GM12801 (cell line): ENCODE measurements around the gene ROS1.

Experiments
- CTCF ChIP-seq: IDR thresholded peaks from one replicate; pipeline ENCODE4 v1.5.1; 2011; ENCODE audit warnings: control low read depth; ENCODE audit not compliant: insufficient read length; ENCODE audit errors: extremely low read depth

The ROS1 gene

DNA sequence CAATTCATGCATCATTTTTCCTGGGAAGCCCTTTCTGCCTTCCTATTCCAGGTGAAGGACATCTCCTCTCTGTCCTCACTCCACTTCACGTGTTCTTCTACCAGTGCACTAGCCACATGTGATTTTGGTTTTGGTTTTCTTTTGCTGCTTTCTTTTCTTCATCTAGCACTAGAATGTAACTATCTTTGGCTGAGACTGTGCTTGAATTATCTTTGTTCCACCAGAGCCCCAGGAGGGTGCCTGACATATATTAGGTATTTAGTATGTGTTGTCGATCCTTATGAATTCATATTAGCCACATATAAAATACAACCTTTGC lies 80.5 kb downstream of the ROS1 start:
- TF ChIP-seq CTCF: no peak

DNA sequence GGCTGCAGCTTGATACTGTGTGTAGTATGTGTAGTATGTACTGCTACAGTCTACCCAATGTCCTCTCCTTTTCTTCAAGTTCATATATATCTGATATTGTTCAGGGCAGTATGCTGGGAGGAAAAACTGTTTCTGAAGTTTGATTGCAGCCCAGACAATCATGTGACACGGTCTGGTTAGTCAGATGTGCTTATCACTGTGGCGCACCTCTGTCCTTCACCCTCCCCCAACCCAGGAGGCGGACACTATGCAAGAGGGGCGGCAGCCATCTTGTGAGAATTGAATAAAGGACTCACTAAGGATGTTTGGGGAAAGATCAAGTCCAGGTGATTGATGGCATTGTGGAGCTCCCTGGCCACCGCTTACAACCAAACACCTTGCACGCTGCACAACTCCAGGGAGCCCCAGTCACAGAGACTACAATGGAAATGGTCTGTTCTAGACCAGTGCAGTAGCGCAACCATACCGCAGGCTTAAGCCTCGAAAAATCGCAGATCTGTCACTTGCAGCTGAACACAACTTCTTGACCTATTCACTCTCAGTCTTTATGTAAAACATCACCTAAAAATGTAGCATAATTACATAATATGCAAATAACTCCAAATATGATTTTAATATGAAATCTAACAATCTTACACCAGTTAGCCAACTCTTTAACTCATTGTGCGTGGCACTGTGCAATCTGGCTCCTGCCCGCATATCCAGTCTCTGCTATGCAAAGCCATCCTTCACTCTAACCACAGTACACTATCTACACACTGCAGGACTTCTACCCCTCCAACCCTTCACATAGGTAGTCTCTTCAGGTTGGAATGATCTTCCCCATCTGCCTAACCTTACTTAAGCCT lies 81.1 kb downstream of the ROS1 start:
- no peak for TF ChIP-seq CTCF

- TF ChIP-seq CTCF: no peak
Observed at GRCh38 chr6:117338567-117338966, 87.2 kb downstream of the ROS1 start.

- no peak for TF ChIP-seq CTCF
Observed at GRCh38 chr6:117329926-117330325, 95.8 kb downstream of the ROS1 start.

GRCh38 chr6:117328500-117328899 lies 97.2 kb downstream of the ROS1 start:
- no peak for TF ChIP-seq CTCF

DNA sequence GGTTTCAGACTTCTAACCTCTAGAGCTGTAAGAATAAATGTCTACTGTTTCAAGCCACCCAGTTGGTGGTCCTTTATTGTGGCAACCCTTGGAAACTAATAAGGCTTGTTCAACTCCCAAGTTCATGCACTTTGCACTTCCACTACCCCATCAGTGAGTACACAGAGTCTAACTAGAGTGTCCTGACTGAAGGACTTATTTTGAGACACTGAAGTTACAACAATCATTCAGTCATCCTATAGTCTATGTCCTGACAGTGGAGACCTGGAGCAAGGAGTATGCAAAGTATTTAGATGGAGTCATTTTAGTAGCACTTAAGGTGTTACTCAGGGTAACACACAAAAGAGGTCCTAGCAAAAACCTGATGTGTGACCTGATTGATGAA lies 97.7 kb downstream of the ROS1 start:
- TF ChIP-seq CTCF: no peak

DNA sequence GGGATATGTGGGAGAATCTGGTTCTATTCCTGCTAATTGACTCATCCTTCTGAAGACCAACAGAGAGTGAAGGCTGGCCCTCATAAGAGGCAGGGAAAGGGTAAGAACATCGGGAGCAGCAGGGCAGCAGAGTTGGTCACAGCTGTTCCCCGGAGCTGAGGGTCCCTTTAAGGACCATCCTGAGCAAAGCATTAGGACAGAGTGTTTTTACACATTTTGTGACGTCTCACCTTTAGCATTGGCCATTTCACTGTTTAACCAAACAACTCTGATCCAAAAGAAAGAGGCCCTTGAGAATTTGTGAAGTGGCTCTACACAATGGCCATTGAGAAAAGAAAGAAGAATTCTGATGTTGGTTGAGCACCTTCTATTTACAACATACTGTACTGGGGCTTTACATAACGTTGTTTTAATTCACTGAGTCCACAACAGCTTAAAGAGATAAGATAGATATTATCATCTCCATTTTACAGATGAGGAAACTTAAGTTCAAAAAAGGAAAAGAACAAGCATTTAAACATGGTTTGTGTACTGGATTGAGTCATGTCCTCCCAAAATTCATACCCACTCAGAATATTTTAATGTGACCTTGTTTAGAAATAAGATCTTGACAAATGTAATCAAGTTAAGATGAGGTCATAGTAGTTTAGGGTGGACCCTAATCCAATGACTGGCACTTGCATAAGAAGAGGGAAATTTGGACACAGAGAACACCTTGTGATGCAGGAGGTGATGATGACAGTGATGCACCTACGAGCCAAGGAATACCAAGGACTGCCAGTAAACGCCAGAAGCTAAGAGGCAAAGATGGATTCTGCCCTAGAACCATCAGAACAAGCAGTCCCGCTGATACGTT lies 98.4 kb downstream of the ROS1 start:
- TF ChIP-seq CTCF: no peak
